AG20443 (cell line): ENCODE data around the gene ELP4.

Experiments
- DNase-seq: peaks from one replicate; pipeline ENCODE4 v3.0.0; 2012; ENCODE audit warnings: low spot score, mixed read lengths

ELP4 gene

GRCh38 chr11:31801298-31801702 is 291.7 kb downstream of the ELP4 start:
- DNase-seq: no peak

GRCh38 chr11:31802000-31802551 is 292.5 kb downstream of the ELP4 start:
- no peak for DNase-seq

GRCh38 chr11:31802609-31802989 is 293.0 kb downstream of the ELP4 start:
- DNase-seq: no peak

- no peak for DNase-seq
Measured at GRCh38 chr11:31802990-31803812, 293.6 kb downstream of the ELP4 start.

- no peak for DNase-seq
Measured at GRCh38 chr11:31803813-31804311, 294.3 kb downstream of the ELP4 start.

GRCh38 chr11:31804312-31805036 is 294.9 kb downstream of the ELP4 start:
- no peak for DNase-seq

GRCh38 chr11:31805037-31805628 is 295.6 kb downstream of the ELP4 start:
- DNase-seq: peak; percentile 37

- no peak for DNase-seq
Measured at GRCh38 chr11:31805629-31806185, 296.1 kb downstream of the ELP4 start.

- DNase-seq: no peak
Measured at GRCh38 chr11:31806186-31806927, 296.8 kb downstream of the ELP4 start.

GRCh38 chr11:31806928-31807798 is 297.6 kb downstream of the ELP4 start:
- no peak for DNase-seq

- DNase-seq: no peak
Measured at GRCh38 chr11:31807799-31808667, 298.5 kb downstream of the ELP4 start.

- DNase-seq: no peak
Measured at GRCh38 chr11:31808721-31809540, 299.4 kb downstream of the ELP4 start.

GRCh38 chr11:31809541-31809856 is 299.9 kb downstream of the ELP4 start:
- no peak for DNase-seq

- DNase-seq: peak; percentile 76
Measured at GRCh38 chr11:31809857-31810778, 300.6 kb downstream of the ELP4 start.

GRCh38 chr11:31810779-31811647 is 301.4 kb downstream of the ELP4 start, which contains the start of gene PAX6:
PAX6 (minus strand) TSS chr11:31811322; CDS start chr11:31806411, 4,911 bp downstream.
- peak; percentile 63 for DNase-seq
